ENCODE data around the gene CERKL. TPM values are rescaled to one million over a fixed set of nuclear protein-coding genes. Genes with fewer than 3 reads are reported as not detected.
A peak's percentile ranks its signal among the peaks of the same experiment; 100 is the strongest.

CERKL gene
- polyA plus RNA-seq, 3 donors = 12.9 to 18.3 (median 14.5) TPM

DNA sequence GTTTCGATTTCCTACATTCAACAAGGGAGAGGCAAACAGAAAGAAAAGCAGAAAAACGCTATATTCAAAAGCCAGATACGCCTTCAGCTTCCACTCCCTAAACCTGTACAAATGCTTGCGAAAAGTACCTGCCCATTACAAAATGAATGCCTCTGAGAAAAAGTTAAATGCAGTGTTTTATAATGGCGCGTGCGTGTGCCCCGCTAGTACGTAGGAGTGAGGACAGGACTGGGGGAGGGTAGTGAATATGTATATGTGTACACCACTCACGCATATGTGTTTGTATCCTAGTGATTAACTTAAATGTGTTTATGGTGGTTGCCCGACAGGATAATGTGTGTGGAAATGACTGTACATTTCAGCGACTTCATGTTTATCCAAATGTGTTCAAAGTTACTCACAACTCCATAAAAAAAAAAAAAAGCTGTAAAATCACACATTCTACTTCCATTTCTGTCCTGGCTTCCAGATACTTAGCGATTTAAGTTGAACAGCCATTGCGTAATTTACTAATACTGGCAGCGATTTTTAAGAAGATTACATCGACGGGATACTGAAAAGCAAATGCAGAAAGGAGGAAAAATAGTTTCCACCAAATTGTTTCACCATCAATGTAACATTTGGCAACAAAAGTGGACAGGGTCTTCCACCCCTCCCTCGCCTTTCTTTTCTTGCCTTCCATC lies 22.1 kb upstream of the CERKL start:
- DNase-seq (ENCODE audit: low read depth in 3 of 3, low spot score in 2 of 3) = no peak

DNA sequence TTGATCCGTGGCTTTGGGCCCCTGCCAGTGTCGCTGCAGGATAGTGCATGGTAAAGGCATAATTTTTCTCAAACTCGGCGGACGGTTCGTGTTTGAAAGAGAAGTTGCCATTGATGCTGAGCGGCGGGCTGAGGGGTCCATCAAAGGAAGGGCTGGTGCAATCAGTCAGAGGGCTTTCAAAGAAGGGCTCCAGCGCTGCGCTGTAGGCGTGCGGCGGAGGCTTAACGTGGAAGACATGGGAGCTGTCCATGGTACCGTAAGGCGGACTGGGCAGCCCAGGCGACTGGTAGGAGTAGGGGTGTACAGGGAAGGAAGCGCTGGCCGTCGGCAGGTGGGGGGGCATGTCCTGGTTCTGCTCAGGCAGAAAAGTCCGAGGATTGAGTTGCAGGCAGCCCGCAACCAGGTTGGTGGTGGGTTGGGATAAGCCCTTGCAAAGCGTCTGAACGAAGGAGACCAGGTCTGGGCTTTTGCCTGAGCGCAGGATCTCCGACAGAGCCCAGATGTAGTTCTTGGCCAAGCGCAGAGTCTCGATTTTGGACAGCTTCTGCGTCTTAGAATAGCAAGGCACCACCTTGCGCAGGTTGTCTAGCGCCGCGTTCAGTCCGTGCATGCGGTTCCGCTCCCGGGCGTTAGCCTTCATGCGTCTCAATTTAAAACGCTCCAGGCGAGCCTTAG lies 21.1 kb upstream of the CERKL start:
- peak; percentile 78 to 87 (median 86) for DNase-seq (ENCODE audit: low read depth in 3 of 3, low spot score in 2 of 3)

DNA sequence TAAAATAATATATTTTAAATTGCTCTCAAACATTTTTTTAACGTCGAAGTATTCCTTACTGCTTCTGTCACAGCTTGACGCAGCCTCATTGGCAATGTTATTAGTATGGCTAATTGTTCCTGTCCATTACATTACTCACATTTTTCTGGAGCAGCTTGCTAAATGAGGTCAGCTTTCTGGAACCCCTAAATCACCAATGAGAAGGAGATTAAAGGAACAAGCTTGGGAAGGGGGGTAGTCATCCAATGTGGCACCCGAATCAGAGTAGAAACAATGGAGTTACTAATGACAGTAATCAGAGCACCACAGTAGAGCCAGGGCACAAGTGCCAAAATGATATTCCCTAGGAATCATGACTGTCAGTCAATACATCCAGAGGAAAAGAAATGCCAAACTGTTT lies 18.3 kb upstream of the CERKL start:
- DNase-seq (ENCODE audit: low read depth in 3 of 3, low spot score in 2 of 3) = no peak

DNA sequence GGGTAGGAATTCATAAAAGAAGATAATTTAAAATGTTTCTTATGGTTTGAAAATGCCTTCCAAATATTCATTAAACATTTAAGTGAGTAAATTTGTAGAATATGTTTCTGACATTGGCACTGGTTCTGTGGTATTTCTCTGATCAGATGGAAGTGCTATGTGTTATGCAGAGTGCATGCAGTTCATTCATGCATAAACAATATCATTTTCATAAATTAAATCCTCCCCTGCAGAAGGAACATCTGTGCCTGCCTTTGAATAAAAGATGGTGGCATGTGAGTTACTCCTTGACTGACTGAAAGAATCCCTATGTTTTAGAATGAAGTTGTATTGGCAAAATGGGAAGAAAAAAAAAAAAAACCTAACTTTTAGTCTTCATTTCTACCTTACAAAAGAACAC lies 17.6 kb upstream of the CERKL start:
- no peak for DNase-seq (ENCODE audit: low read depth in 3 of 3, low spot score in 2 of 3)

DNA sequence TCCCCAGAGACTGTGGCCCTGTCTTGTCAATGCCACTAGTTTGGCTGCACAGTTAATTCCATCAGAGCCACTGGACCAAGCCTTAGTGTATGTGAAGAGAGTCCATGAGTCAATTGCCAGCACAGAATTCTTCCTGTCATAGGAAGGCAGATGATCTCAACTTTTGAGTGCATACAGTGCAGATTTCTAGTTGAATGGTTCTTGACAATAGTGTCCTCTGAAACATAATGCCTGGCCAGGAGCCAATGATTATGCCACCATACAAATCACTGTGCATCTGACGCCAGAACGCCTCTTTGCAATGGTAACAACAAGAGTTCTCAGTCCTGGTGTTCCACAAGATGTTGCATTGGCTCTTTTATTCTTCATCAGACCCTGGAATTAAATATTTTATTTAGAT lies 16.3 kb upstream of the CERKL start:
- no peak for DNase-seq (ENCODE audit: low read depth in 3 of 3, low spot score in 2 of 3)

DNA sequence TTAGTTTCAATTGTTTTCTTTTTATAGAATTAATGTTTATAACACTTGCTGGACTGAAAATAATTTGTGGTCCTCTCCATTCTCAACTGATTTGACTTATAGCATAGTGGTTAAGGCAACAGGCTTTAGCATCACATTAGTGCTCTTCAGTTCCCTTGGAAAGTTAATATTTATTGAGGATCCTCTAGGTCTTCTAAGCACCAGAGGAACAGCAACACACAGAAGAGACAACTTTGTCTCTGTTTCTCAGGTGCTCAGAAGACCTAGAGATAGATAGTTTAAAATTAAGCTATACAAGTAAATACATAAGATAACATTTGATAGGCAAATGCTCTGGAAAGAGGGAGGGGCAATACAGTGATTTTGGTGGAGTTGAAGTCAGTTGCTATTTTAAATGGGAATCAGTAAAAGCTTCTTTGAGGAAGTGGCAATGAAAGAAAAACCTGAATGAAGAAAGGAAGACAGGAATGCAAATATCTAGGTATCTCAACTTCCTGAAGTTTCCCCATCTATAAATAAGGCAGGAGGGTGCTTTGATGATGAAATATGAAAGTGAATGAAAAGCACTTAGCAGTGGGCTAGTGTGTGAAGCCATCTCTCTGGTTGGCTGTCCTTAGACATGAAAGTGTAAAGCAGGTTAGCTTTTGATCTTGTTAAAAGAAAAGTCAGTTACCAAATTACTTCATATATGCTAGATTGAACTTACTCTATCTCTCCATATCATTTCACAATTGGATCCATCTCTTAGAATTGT lies 15.5 kb upstream of the CERKL start:
- no peak for DNase-seq (ENCODE audit: low read depth in 3 of 3, low spot score in 2 of 3)

DNA sequence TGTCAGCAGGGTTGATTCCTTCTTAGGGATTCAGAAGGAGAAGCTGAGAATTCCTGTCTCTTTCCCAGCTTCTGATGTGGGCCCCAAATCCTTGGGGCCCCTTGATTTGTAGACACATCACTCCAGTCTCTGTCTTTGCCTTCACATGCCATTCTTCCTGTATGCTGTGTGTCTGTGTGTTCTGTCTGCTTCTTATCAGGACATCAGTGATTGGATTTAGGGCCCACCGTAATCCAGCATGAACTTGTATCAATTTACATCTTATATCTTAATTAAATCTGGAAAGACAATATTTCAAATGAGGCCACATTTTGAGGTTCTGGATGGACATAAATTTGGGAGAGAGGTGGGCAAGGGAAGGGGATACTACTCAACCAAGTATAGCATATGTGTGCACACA lies 13.7 kb upstream of the CERKL start:
- no peak for DNase-seq (ENCODE audit: low read depth in 3 of 3, low spot score in 2 of 3)

DNA sequence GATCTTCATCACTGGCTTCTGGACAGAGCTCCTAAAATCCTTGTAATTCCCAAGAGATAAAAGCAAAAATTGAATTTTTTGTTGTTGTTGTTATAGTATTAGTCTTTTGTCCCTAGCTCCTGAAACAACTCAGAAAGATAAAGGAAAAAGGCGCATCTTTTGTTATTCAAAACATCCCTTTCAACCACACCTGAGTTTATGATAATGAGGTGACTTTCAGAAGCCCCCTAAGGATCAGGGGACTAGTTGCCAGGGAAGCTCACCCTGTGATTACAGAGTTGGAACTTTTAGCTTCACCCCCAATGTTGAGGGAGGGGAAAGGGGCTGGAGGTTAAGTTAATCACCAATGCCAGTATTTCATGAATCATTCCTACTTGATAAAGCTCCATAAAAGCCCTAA lies 10.3 kb upstream of the CERKL start:
- no peak for DNase-seq (ENCODE audit: low read depth in 3 of 3, low spot score in 2 of 3)

DNA sequence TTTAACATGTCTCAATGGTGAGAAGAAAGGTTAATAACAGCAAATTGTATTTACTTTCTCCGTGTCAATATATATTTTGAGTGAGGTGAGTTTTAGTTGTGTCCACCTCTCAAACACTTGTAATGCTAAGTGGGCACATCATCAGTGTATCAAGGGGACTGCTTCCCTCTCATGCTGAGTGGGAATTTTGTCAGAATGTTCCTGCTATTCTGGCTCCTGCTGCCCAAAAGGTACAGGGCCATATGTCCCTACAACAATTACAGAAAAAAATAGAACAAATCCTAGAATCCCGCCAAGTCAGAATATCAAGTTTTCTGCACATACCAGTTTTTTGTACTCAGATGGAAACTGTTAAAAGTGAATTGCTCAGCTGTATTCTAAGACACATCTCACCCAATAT lies 5.4 kb upstream of the CERKL start:
- DNase-seq (ENCODE audit: low read depth in 3 of 3, low spot score in 2 of 3) = no peak

DNA sequence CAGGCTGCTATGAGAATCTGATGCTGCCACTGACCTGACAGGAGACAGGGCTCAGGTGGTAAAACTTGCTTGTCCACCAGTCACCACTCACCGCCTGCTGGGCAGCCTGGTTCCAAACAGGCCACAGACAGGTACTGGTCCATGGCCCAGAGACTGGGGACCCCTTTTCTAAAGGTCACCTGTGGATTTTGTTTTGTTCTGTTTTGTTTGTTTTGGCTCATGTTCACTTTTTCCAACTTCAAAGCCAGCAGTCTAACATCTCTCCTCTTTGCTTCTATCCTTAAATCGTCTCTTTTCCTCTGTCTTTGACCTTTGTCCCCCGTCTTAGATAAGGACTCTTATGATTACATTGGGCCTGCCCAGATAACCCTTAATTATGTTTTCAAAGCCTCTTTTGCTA lies 3.3 kb upstream of the CERKL start:
- no peak for DNase-seq (ENCODE audit: low read depth in 3 of 3, low spot score in 2 of 3)

DNA sequence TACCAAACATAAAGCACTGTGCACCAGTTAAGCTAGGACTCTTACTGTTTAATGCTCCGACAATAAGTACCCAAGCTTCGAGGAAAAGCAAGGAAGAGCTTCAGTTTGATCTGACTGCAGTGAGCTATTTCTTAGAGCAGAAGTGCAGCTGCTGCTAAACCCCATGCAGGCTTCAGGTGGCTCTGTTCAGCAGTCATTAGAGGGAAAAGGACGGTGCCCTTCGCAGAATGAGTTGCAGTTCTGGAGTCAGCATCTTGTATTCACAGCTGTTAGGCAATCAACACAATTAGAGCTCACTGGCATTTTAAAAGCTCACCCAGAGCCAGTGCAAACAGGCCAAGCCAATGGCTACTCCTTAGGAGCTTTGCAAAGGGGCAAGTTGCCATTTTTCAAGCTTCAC lies 1.5 kb upstream of the CERKL start:
- DNase-seq (ENCODE audit: low read depth in 3 of 3, low spot score in 2 of 3) = no peak

DNA sequence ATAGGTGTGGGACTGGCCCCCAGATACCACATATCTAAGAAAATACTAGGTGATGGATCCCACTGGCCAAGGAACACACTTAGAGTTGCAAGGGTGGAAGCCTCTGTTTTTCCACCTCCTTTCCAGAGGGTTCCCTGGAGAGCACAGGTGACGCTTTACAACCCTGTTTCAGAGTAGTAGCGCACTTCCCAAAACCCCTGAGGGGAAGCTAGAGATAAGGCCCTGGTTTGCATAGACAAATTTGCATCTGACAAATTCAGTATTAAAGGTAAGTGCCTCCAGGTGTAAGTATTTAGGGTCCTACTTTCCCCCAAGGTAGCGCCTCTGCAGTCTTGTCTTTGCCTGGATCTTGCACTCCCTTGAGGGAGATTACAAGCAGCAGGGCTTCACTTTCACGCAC lies 474 bp upstream of the CERKL start:
- no peak for DNase-seq (ENCODE audit: low read depth in 3 of 3, low spot score in 2 of 3)

DNA sequence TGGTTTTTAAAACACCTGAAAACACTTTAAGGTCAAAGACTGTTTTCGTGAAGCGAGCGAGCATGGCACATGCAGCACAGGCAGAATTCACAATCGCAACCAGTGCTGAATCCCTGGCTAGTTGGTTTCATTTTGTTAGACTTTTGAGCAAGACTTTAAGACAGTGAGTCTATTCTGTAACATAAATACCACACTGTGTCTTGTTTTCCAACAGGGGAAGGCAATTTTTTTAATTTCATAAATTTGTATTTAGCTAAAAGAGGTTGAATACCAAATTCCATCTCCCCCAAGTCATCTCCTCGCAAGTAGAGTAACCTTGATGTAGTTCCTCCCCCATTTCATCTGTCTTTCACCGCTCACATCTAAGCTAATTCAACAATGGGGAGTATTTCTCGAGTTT lies 1.4 kb downstream of the CERKL start:
- no peak for DNase-seq (ENCODE audit: low read depth in 3 of 3, low spot score in 2 of 3)

DNA sequence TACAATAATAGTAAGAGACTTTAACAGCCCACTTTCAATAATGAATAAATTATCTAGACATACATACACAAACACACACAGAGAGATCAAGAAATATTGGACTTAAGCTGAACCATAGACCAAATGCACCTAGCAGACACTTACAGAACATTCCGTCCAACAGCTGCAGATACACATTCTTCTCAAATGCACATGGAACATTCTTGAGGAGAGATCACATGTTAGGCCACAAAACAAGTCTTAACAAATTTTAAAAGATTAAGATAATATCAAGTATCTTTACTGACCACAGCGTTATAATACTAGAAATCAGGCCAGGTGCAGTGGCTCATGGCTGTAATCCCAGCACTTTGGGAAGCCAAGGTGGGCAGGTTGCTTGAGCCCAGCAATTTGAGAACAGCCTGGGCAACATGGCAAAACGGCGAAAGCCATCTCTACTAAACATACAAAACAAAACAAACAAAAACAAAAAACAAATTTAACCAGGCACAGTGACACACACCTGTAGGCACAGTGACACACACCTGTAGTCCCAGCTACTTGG lies 7.4 kb downstream of the CERKL start:
- DNase-seq (ENCODE audit: low read depth in 3 of 3, low spot score in 2 of 3) = no peak

DNA sequence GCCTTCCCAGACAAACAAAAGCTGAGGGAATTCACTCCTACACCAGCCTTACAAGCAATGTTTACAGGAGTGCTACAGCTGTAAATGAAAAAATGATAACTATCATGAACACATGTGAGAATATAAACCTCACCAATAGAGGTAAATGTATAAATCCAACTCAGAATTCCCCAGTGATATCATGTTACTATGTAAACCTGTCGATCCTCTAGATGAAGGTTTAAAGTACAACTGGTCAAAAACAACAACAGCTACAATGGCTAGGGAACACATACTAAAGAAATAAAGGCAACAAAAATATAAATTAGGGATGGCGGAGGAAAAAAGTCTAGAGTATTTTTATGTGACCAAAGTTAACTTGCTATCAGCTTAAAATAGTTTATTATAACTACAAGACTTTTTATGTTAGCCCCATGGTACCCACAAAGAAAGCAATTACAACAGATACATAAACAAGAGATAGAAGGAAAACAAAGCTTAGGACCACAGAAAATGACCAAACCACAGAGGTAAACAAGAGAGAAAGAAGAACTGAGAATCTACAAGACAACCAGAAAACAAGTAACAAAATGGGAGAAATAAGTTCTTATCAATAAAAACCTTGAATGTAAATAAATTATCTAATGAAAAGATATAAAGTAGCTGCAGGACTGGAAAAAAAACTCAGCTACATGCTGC lies 8.3 kb downstream of the CERKL start:
- no peak for DNase-seq (ENCODE audit: low read depth in 3 of 3, low spot score in 2 of 3)

DNA sequence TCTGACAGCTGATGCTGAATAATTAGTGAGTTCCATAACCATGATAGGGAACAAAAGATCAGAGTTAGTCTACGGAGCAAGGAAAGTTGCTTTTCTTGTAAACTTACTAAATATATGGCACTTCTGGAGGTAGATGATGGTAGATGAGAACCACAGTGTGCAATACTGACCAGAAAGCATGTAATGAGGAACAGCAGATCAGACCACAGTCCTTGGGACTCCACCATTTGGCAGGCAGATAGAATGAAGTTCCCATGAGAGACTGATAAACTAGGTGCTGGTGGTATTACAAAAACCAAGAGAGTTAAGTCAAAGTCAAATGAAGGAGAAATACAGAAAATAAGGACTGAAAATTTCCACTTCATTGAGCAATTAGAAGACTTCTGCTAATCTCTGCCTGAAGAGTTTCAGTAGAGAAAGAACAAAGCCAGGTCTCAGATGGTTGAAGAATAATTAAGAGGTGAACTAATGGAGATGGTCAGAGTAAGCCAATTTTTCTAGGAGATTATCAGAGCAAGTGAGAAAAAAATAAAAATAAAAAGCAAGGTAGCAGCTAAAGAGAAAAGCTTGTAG lies 10.4 kb downstream of the CERKL start:
- no peak for DNase-seq (ENCODE audit: low read depth in 3 of 3, low spot score in 2 of 3)

DNA sequence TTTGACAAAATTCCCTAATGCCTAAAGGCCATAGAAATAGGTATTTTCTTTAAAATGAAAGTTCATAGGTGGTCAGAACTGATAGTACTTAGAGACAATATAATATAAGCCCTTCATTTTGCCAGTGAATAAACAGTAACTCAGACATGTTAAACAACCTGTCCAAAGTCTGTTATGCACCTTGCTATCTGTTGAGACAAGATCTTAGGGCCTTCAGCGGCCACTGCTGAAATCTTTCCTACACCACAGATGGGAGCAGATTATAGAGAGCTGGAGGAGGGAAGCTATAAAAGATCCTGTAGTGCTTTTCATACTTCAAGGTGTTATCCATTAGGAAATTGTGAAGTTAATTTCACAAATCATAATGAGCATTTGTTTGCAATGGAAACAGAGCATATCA lies 13.8 kb downstream of the CERKL start:
- no peak for DNase-seq (ENCODE audit: low read depth in 3 of 3, low spot score in 2 of 3)

DNA sequence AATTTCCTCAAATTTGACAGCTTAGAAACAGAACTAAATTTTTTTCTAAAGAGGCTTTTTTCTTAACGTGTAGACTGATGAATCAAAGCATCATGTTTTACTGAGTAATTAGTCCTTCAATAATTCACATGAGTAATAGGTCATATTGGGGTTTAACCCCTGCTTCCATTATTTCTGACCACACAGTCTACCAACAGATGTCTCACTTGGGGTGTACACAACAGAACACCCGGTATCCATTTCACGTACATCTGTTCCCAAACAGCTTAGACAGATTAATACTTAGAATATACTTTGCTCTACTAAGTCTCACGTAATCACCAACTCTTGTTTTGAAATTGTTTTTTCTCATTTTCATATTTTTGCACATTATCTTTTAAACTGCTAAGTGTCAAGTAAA lies 14.8 kb downstream of the CERKL start:
- no peak for DNase-seq (ENCODE audit: low read depth in 3 of 3, low spot score in 2 of 3)

DNA sequence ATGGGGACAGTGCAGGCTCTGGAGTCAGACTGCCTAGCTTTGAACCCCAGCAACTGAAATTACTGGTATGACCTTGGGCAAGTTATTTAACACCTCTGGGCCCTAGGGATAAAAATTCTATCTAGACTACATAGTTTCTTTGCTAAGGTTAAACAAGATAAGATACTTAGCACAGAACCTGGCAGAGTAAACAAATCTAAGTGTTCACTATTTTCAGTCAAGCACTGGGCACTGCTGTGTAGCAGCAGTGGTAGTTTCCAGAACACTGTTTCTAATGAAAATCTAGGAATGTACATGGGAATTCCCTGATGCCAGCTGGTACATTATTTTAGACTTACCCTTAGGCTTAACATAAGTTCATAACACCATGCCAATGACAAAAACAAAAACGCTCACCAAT lies 17.2 kb downstream of the CERKL start:
- no peak for DNase-seq (ENCODE audit: low read depth in 3 of 3, low spot score in 2 of 3)

DNA sequence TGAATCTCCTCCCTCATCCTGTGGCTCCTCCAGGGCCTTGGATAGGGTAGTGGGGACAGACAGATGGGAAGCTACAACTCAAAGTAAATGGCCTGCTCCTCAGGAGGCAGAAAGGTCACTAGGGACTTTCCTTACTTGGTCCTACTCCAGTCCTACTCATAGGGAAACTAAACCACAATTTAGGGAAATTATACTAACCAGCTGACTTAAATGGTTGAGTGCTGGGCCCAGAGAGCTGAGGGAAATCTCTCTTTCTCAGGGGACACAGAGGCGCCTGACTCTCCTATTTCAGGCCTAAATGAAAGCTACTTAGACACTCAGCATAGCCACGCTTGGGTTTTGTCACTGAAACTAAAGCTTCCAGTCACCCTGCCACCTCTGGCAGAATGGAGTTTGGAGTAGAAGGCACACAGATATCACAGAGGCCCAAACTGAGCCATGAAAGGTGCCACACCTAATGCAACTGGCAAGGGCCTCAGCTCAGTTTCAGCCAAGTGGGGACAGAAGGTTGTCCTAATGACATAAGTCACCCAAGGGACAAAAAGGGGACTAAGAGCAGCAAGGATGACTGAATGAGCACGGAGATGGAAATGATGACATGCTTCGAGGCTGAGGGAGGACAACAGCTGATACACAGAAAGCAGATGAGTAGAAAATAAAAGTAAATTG lies 24.0 kb downstream of the CERKL start:
- no peak for DNase-seq (ENCODE audit: low read depth in 3 of 3, low spot score in 2 of 3)

Data from right renal cortex interstitium (tissue), 3 donors.